AG09309 (cell line): Measurements from ENCODE around the gene POLE.

Source experiments
- DNase-seq: peaks from one replicate; pipeline ENCODE4 v3.0.0-alpha.2; 2010; ENCODE audit warnings: low read depth
- H3K4me3 ChIP-seq: 2 replicates; pipeline ENCODE4 v1.5.1; 2011; ENCODE audit warnings: mild to moderate bottlenecking, low read depth, low read length, moderate library complexity; ENCODE audit not compliant: control insufficient read depth
- CTCF ChIP-seq: IDR thresholded peaks from 2 replicates; pipeline ENCODE4 v1.5.1; 2011; ENCODE audit warnings: mild to moderate bottlenecking, low read depth, low read length, inconsistent platforms; ENCODE audit not compliant: insufficient read depth, control insufficient read depth; ENCODE audit errors: missing control alignments

POLE gene

GRCh38 chr12:132724506-132725241 lies 37.5 kb upstream of the POLE start:
- TF ChIP-seq CTCF, result no peak
- DNase-seq, result no peak
- H3K4me3 ChIP-seq, result no peak overlapping the region

- peak; percentile 21 for DNase-seq
- H3K4me3 ChIP-seq, result no peak overlapping the region
- no peak for TF ChIP-seq CTCF
Observed at GRCh38 chr12:132723764-132724140, 36.6 kb upstream of the POLE start.

GRCh38 chr12:132723015-132723763 lies 36.0 kb upstream of the POLE start:
- no peak for TF ChIP-seq CTCF
- DNase-seq, result no peak
- H3K4me3 ChIP-seq, result no peak overlapping the region

GRCh38 chr12:132720606-132721345 lies 33.6 kb upstream of the POLE start:
- no peak for DNase-seq
- TF ChIP-seq CTCF, result no peak
- no peak overlapping the region for H3K4me3 ChIP-seq

- no peak overlapping the region for H3K4me3 ChIP-seq
- TF ChIP-seq CTCF, result no peak
- DNase-seq, result no peak
Observed at GRCh38 chr12:132719954-132720324, 32.8 kb upstream of the POLE start.

GRCh38 chr12:132719141-132719953 lies 32.2 kb upstream of the POLE start:
- DNase-seq, result no peak
- no peak overlapping the region for H3K4me3 ChIP-seq
- no peak for TF ChIP-seq CTCF
